Embryonic facial prominence (tissue), 1 donor: ENCODE results near the gene PLEKHO2.
A peak's percentile ranks its signal among the peaks of the same experiment; 100 is the strongest.
"Not testable (repeated sequence)": the region's sequence is repeated elsewhere in the genome, so short reads cannot be mapped to it uniquely, and the experiment has no call there.

ENCODE experiments used
- DNase-seq: peaks from one replicate; pipeline ENCODE4 v3.0.0-alpha.2; 2016; ENCODE audit errors: extremely low spot score

PLEKHO2 gene

GRCh38 chr15:64841344-64842095, at the start of gene PLEKHO2:
TSS of gene PLEKHO2 (plus strand) at chr15:64841915. CDS start at chr15:64842017, 102 bp downstream.
- peak; percentile 95 for DNase-seq

- DNase-seq, result no peak
These were observed 49.4 kb upstream of the PLEKHO2 start for GRCh38 chr15:64792282-64792681.

GRCh38 chr15:64795299-64795698, 46.4 kb upstream of the PLEKHO2 start:
- DNase-seq, result not testable (repeated sequence)

GRCh38 chr15:64795921-64796320, 45.8 kb upstream of the PLEKHO2 start:
- not testable (repeated sequence) for DNase-seq

GRCh38 chr15:64798905-64799304, 42.8 kb upstream of the PLEKHO2 start:
- not testable (repeated sequence) for DNase-seq

GRCh38 chr15:64800476-64800875, 41.2 kb upstream of the PLEKHO2 start:
- no peak for DNase-seq

- DNase-seq, result no peak
These were observed 38.2 kb upstream of the PLEKHO2 start for GRCh38 chr15:64803526-64803925.

- DNase-seq, result no peak
These were observed 37.1 kb upstream of the PLEKHO2 start for GRCh38 chr15:64804619-64805018.

GRCh38 chr15:64806509-64806908, 35.2 kb upstream of the PLEKHO2 start:
- no peak for DNase-seq

- DNase-seq, result no peak
These were observed 34.5 kb upstream of the PLEKHO2 start for GRCh38 chr15:64807051-64807749.

GRCh38 chr15:64807751-64808222, 33.9 kb upstream of the PLEKHO2 start:
- no peak for DNase-seq

GRCh38 chr15:64808785-64809453, 32.8 kb upstream of the PLEKHO2 start:
- no peak for DNase-seq

- DNase-seq, result no peak
These were observed 31.8 kb upstream of the PLEKHO2 start for GRCh38 chr15:64809649-64810496.

- no peak for DNase-seq
These were observed 31.0 kb upstream of the PLEKHO2 start for GRCh38 chr15:64810497-64811326.

GRCh38 chr15:64813075-64813474, 28.6 kb upstream of the PLEKHO2 start:
- DNase-seq, result no peak

GRCh38 chr15:64814283-64814682, 27.4 kb upstream of the PLEKHO2 start:
- DNase-seq, result not testable (repeated sequence)

GRCh38 chr15:64814965-64815364, 26.8 kb upstream of the PLEKHO2 start:
- DNase-seq, result not testable (repeated sequence)

GRCh38 chr15:64816452-64816851, 25.3 kb upstream of the PLEKHO2 start:
- DNase-seq, result no peak

GRCh38 chr15:64824929-64825430, 16.7 kb upstream of the PLEKHO2 start:
- DNase-seq, result no peak
